ENCODE data around the gene LARP1.

- TF ChIP-seq CTCF (conservative IDR thresholded peaks at IDR 0.05) (no peak), EZH2 (IDR thresholded peaks at IDR 0.05; ENCODE audit: low read depth) (no peak)
These were observed 104.0 kb downstream of the LARP1 start for GRCh38 chr5:154858972-154859871.
